Measurements from ENCODE around the gene DIRAS1. TPM values are rescaled to one million over a fixed set of nuclear protein-coding genes. Genes with fewer than 3 reads are reported as not detected.

The DIRAS1 gene
- total RNA-seq, 1 experiment from 2014 or later, result not detected

- peak within 1 kb of the TSS; percentile 66 for H3K4me3 ChIP-seq
- H3K27me3 ChIP-seq, result no peaks in the 10 kb centered on the region
- peaks cover 8% of the 10 kb centered on the region for H3K36me3 ChIP-seq
- H3K4me1 ChIP-seq, result no peaks in the 10 kb centered on the region
- H3K27ac ChIP-seq, result no peak within 1 kb of the TSS
- H3K9me3 ChIP-seq (replicated peaks), result no peaks in the 10 kb centered on the region
- peak; percentile 99 for DNase-seq
These were observed 18.6 kb upstream of the DIRAS1 start, which contains the start of gene SLC39A3 for GRCh38 chr19:2739602-2740313. Gene SLC39A3, minus strand, starts transcription at chr19:2740017. Its CDS starts 2,760 bp downstream, at chr19:2737257.

GRCh38 chr19:2736550-2737190 is 15.5 kb upstream of the DIRAS1 start:
- Histone ChIP-seq H3K27me3 (no peaks in the 10 kb centered on the region), H3K27ac (no peak overlapping the region), H3K9me3 (replicated peaks) (no peaks in the 10 kb centered on the region), H3K4me1 (no peaks in the 10 kb centered on the region), H3K4me3 (no peak overlapping the region), H3K36me3 (peaks cover 8% of the 10 kb centered on the region)
- DNase-seq, result no peak

GRCh38 chr19:2735374-2735773 is 14.2 kb upstream of the DIRAS1 start:
- DNase-seq, result no peak
- Histone ChIP-seq H3K4me1 (no peaks in the 10 kb centered on the region), H3K4me3 (no peak overlapping the region), H3K36me3 (peaks cover 8% of the 10 kb centered on the region), H3K27ac (no peak overlapping the region), H3K9me3 (replicated peaks) (no peaks in the 10 kb centered on the region), H3K27me3 (no peaks in the 10 kb centered on the region)

GRCh38 chr19:2734589-2735288 is 13.6 kb upstream of the DIRAS1 start:
- Histone ChIP-seq H3K36me3 (peaks cover 8% of the 10 kb centered on the region), H3K4me3 (no peak overlapping the region), H3K27me3 (no peaks in the 10 kb centered on the region), H3K4me1 (no peaks in the 10 kb centered on the region), H3K9me3 (replicated peaks) (no peaks in the 10 kb centered on the region), H3K27ac (no peak overlapping the region)
- DNase-seq, result no peak

GRCh38 chr19:2733930-2734588 is 12.9 kb upstream of the DIRAS1 start:
- Histone ChIP-seq H3K27ac (no peak overlapping the region), H3K4me1 (no peaks in the 10 kb centered on the region), H3K36me3 (peaks cover 8% of the 10 kb centered on the region), H3K9me3 (replicated peaks) (no peaks in the 10 kb centered on the region), H3K4me3 (no peak overlapping the region), H3K27me3 (no peaks in the 10 kb centered on the region)
- peak; percentile 29 to 40 for DNase-seq

GRCh38 chr19:2732883-2733282 is 11.7 kb upstream of the DIRAS1 start:
- DNase-seq, result no peak
- Histone ChIP-seq H3K4me3 (no peak overlapping the region), H3K27ac (no peak overlapping the region), H3K36me3 (peaks cover 8% of the 10 kb centered on the region), H3K27me3 (0 out of 2 replicates have a peak, but pooled peaks cover under 1% of the 10 kb centered on the region), H3K9me3 (replicated peaks) (no peaks in the 10 kb centered on the region), H3K4me1 (no peaks in the 10 kb centered on the region)

GRCh38 chr19:2732157-2732725 is 11.1 kb upstream of the DIRAS1 start:
- Histone ChIP-seq H3K27ac (no peak overlapping the region), H3K4me3 (no peak overlapping the region)
- DNase-seq, result no peak

GRCh38 chr19:2731181-2731995 is 10.2 kb upstream of the DIRAS1 start:
- Histone ChIP-seq H3K4me1 (no peaks in the 10 kb centered on the region), H3K27ac (no peak overlapping the region), H3K4me3 (no peak overlapping the region), H3K9me3 (replicated peaks) (no peaks in the 10 kb centered on the region), H3K27me3 (peaks cover 5% of the 10 kb centered on the region; the same call in 1 of the 2 replicates), H3K36me3 (no peaks in the 10 kb centered on the region; the same call in 1 of the 2 replicates)
- DNase-seq, result no peak

More at GRCh38 chr19:2732157-2732725, 11.1 kb upstream of the DIRAS1 start:
- Histone ChIP-seq H3K27me3 (peaks cover 2% of the 10 kb centered on the region; the same call in 1 of the 2 replicates), H3K36me3 (peaks cover 8% of the 10 kb centered on the region), H3K9me3 (replicated peaks) (no peaks in the 10 kb centered on the region), H3K4me1 (no peaks in the 10 kb centered on the region)

GRCh38 chr19:2729943-2730818 is 9.0 kb upstream of the DIRAS1 start:
- Histone ChIP-seq H3K9me3 (replicated peaks) (no peaks in the 10 kb centered on the region), H3K4me1 (no peaks in the 10 kb centered on the region), H3K27me3 (peaks cover 5% of the 10 kb centered on the region; the same call in 1 of the 2 replicates), H3K4me3 (no peak overlapping the region), H3K36me3 (no peaks in the 10 kb centered on the region), H3K27ac (no peak overlapping the region)
- no peak for DNase-seq

- DNase-seq, result no peak
- Histone ChIP-seq H3K9me3 (replicated peaks) (no peaks in the 10 kb centered on the region), H3K27me3 (peaks cover 5% of the 10 kb centered on the region; the same call in 1 of the 2 replicates), H3K4me1 (no peaks in the 10 kb centered on the region), H3K27ac (no peak overlapping the region), H3K4me3 (no peak overlapping the region), H3K36me3 (no peaks in the 10 kb centered on the region)
These were observed 7.7 kb upstream of the DIRAS1 start for GRCh38 chr19:2728783-2729387.

- DNase-seq, result no peak
- H3K9me3 ChIP-seq (replicated peaks), result no peaks in the 10 kb centered on the region
- peaks cover 5% of the 10 kb centered on the region; the same call in 1 of the 2 replicates for H3K27me3 ChIP-seq
- no peaks in the 10 kb centered on the region for H3K36me3 ChIP-seq
- no peaks in the 10 kb centered on the region for H3K4me1 ChIP-seq
- no peak overlapping the region for H3K4me3 ChIP-seq
- no peak overlapping the region for H3K27ac ChIP-seq
These were observed 6.4 kb upstream of the DIRAS1 start for GRCh38 chr19:2727640-2727944.

- Histone ChIP-seq H3K36me3 (no peaks in the 10 kb centered on the region), H3K4me3 (no peak overlapping the region), H3K4me1 (no peaks in the 10 kb centered on the region), H3K27ac (no peak overlapping the region), H3K9me3 (replicated peaks) (no peaks in the 10 kb centered on the region), H3K27me3 (peaks cover 5% of the 10 kb centered on the region; the same call in 1 of the 2 replicates)
- no peak for DNase-seq
These were observed 5.9 kb upstream of the DIRAS1 start for GRCh38 chr19:2726904-2727639.
